HG02852 (cell line): ENCODE results near the gene TRPV4.
A peak's percentile ranks its signal among the peaks of the same experiment; 100 is the strongest.
"Not testable (repeated sequence)": the region's sequence is repeated elsewhere in the genome, so short reads cannot be mapped to it uniquely, and the experiment has no call there.

Experiments used
- ATAC-seq: cut with Tn5 transposase; IDR thresholded peaks from one replicate; pipeline ENCODE4 v1.9.1; 2021; ENCODE audit warnings: mild to moderate bottlenecking, moderate library complexity; ENCODE audit not compliant: unreplicated experiment

Gene TRPV4

GRCh38 chr12:109861689-109862314 lies 28.6 kb upstream of the TRPV4 start:
- no peak for ATAC-seq

- no peak for ATAC-seq
Measured at GRCh38 chr12:109860977-109861376, 27.8 kb upstream of the TRPV4 start.

GRCh38 chr12:109858764-109859163 lies 25.6 kb upstream of the TRPV4 start:
- no peak for ATAC-seq

DNA sequence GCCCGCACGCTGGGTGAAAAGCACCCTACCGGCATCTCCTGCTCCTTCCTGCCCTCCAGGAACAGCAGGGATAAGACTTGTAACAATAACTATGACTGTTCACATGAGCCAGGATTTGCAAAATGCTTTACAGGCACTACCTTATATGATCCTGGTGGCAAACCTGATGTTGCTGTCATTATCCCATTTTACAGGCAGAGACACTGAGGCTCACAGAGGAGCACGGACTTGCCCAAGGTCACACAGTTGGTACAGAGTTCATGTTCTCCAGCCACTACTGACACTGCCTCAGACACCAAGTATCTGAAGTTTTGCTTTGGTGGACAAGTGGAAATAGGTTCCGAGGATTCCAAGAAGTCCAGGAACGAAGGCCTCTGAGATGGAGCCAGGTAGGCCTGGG lies 24.5 kb upstream of the TRPV4 start:
- no peak for ATAC-seq

DNA sequence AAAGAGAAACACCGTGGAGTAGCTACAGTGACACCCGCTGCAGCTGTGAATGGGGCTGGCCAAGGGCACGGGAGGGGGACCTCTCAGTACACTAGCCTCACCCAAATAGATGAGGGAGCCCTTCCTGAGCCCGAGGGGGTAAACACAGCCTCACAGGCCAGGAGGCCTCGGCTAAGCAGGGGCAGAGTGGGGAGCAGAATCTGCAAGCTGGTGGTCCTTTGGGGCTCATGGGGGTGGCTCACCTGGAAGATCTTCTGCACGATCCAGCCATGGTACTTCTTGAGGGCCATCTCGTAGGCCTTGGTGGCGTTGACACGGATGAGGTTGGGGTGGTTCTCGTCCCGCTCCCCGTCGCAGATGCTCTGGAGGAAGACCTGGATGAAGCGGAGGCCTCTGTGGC lies 22.2 kb upstream of the TRPV4 start:
- no peak for ATAC-seq

GRCh38 chr12:109850518-109850917 lies 17.3 kb upstream of the TRPV4 start:
- ATAC-seq = not testable (repeated sequence)

DNA sequence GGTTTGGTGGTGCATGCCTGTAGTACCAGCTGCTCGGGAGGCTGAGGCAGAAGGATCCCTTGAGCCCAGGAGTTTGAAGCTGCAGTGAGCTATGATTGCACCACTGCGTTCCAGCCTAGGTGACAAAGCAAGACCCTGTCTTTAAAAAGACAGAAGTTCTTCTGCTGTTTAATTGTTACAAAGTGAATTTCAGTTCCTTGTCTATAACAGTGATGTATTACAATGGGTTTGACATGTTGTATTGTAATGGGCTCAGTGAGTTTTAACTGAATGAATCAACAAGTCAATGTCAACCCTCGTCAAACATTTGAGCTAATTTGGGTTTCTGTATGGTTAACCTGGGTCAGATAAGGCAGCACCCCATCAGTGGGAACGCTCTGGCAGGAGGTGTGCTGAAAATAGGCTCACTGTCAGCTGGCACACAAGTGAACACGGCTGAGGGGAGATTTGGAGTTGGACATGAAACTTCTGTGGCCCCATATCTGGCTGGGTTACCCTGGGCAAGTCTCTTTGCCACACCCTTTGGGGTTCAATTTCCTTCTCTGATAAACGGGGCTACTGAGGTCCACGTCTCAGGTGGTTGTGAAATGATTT lies 14.0 kb upstream of the TRPV4 start:
- ATAC-seq = no peak

DNA sequence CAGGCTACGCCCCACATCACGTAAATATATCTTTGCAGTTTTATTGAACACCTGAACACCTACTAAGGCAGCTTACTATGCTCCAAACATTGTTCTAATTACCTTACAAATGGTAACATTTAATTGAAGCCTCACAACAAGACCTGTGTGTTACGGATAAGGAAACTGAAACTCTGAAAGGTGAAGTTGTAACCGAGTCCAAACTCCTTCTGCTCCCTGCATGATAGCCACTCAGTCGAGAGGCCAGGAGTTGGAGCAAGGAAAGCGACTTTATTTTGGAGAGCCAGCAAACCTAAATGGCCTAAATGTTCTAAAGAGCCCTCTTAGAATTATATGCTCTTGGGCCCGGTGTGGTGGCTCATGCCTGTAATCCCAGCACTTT lies 12.6 kb upstream of the TRPV4 start:
- no peak for ATAC-seq

DNA sequence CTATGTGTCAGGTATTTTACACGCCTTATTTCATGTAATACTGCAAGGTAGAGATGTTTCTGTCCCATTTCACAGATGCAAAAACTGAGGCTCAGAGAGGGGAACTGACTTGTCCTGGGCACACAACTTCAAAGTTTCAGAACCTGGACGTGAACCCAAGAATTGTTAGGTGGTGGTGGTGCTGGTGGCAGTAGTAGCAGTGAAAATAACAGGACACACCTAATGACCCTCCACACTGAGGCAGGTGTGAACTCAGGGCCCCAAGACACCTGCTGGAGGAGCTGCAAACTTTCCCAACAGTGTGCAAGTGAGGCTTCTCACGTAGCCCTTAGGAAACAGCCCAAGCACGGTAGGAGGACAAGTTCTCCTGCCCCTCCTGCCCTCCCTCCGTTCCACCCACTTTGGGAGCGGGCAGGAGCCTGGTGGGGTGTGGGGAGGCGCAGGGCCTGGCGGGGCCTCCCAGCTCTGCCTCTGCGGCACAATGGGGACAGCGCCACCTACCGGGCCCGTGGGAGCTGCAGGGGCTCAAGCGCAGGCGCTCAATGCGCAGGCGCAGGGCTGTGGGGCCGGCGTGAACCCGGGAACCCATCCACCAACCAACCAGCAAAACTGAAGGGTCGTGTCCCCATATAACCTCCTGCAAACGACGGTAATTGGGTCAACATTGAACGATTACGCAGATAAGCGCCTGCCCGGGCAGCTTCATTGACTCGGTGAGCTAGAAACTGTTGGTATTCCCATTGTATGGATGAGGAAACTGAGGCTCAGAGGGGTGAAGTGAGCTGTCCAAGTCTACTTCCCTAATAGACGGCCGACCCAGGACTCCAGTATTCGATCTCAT lies 12.0 kb upstream of the TRPV4 start:
- peak; percentile 74 for ATAC-seq

- no peak for ATAC-seq
Measured at GRCh38 chr12:109844091-109844490, 10.9 kb upstream of the TRPV4 start.

GRCh38 chr12:109842021-109842420 lies 8.8 kb upstream of the TRPV4 start:
- no peak for ATAC-seq

- ATAC-seq = no peak
Measured at GRCh38 chr12:109841356-109841755, 8.2 kb upstream of the TRPV4 start.

GRCh38 chr12:109840305-109841074 lies 7.3 kb upstream of the TRPV4 start:
- ATAC-seq = no peak

GRCh38 chr12:109839444-109839843 lies 6.2 kb upstream of the TRPV4 start:
- ATAC-seq = no peak

GRCh38 chr12:109836916-109837315 lies 3.7 kb upstream of the TRPV4 start:
- ATAC-seq = no peak

DNA sequence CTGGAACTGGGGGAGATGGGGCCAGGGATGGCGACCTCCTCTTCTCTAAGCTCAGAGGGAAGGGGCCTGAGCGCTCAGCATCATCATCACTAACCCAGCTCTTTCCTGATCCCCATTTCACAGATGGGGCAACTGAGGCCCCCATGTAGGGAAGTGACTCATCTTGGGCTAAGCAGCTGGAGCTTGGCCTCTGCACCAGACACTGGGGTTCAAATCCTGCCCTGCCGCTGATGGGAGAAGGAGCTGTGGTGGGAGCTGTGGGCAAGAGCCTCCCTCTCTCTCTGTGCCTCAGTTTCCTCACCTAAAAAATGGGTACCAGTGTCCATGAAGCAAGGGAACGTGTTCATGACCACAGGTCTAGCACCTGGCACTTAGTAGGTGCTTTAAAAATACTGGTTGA lies 2.6 kb upstream of the TRPV4 start:
- no peak for ATAC-seq

- no peak for ATAC-seq
Measured at GRCh38 chr12:109832541-109833306, 474 bp downstream of the TRPV4 start.

DNA sequence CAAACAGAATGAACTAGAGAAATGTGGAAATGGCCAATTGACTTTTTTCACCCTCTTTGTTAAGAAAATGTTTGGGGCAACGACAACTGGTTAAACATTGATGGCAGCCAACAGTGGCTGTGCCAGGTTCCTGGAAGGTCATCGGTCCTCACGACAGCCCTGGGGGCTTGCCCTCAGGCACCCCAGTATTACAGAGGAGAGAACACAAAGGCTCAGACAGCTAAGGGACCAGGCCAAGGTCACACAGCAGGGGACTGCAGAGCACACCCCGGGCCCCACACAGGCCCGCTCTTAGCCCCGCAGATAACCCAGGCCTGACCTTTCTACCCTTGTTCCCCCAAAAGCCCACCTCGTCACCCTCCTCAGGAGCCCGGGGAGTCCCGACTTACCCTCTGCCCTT lies 1.3 kb downstream of the TRPV4 start:
- ATAC-seq = no peak

- no peak for ATAC-seq
Measured at GRCh38 chr12:109831365-109831764, 1.8 kb downstream of the TRPV4 start.

GRCh38 chr12:109830718-109831117 lies 2.5 kb downstream of the TRPV4 start:
- no peak for ATAC-seq

- no peak for ATAC-seq
Measured at GRCh38 chr12:109830267-109830666, 2.9 kb downstream of the TRPV4 start.
